GM12891 (cell line): ENCODE data around the gene HUWE1.

Experiments used
- DNase-seq: peaks from one replicate; pipeline ENCODE4 v3.0.0; 2011; ENCODE audit warnings: low spot score; ENCODE audit not compliant: insufficient read length
- FAIRE-seq: peaks from 2 replicates; lab custom pipeline; 2011; peaks lifted over from hg19 to GRCh38; lab: Jason Lieb, UNC
- PAX5 ChIP-seq: IDR thresholded peaks from 2 replicates; pipeline ENCODE4 v1.6.1; 2011; ENCODE audit warnings: low read length, moderate library complexity, mild to moderate bottlenecking; ENCODE audit not compliant: insufficient read depth, severe bottlenecking
- POLR2A ChIP-seq: IDR thresholded peaks from 2 replicates; pipeline ENCODE4 v1.6.1; 2011; ENCODE audit warnings: low read depth, low read length, control low read depth
- POLR2AphosphoS5 ChIP-seq: IDR thresholded peaks from 2 replicates; pipeline ENCODE4 v1.6.1; 2011; ENCODE audit warnings: low read depth, low read length, control low read depth
- POU2F2 ChIP-seq: IDR thresholded peaks from 2 replicates; pipeline ENCODE4 v1.6.1; 2011; ENCODE audit warnings: low read depth, mild to moderate bottlenecking, control low read depth, low read length, moderate library complexity
- SPI1 ChIP-seq: IDR thresholded peaks from 2 replicates; pipeline ENCODE4 v1.6.1; 2011; ENCODE audit warnings: low read depth, low read length, control low read depth
- TAF1 ChIP-seq: IDR thresholded peaks from 2 replicates; pipeline ENCODE4 v1.6.1; 2011; ENCODE audit warnings: low read depth, low read length, control low read depth

HUWE1 gene

GRCh38 chrX:53584891-53585290, 101.6 kb downstream of the HUWE1 start:
- DNase-seq (no peak), FAIRE-seq (no peak)
- TF ChIP-seq POLR2AphosphoS5 (no peak), POU2F2 (no peak), PAX5 (no peak), SPI1 (no peak), TAF1 (no peak), POLR2A (no peak)

GRCh38 chrX:53583571-53583970, 102.9 kb downstream of the HUWE1 start:
- no peak for FAIRE-seq
- TF ChIP-seq PAX5: no peak
- no peak for DNase-seq

- TF ChIP-seq POU2F2 (no peak), SPI1 (no peak), PAX5 (no peak), TAF1 (no peak), POLR2A (no peak), POLR2AphosphoS5 (no peak)
- DNase-seq: no peak
- no peak for FAIRE-seq
Observed at GRCh38 chrX:53580742-53581504, 105.6 kb downstream of the HUWE1 start.

GRCh38 chrX:53571494-53571893, 115.0 kb downstream of the HUWE1 start:
- TF ChIP-seq SPI1: no peak
- TF ChIP-seq TAF1: no peak
- no peak for TF ChIP-seq POU2F2
- no peak for TF ChIP-seq POLR2A
- no peak for TF ChIP-seq POLR2AphosphoS5
- TF ChIP-seq PAX5: no peak
- FAIRE-seq: no peak
- no peak for DNase-seq

GRCh38 chrX:53563324-53563723, 123.2 kb downstream of the HUWE1 start:
- DNase-seq: no peak
- TF ChIP-seq TAF1 (no peak), POLR2AphosphoS5 (no peak), POLR2A (no peak), PAX5 (no peak), SPI1 (no peak), POU2F2 (no peak)
- FAIRE-seq: no peak

- no peak for FAIRE-seq
- DNase-seq: no peak
- no peak for TF ChIP-seq POU2F2
- no peak for TF ChIP-seq POLR2AphosphoS5
- TF ChIP-seq SPI1: no peak
- TF ChIP-seq PAX5: no peak
- no peak for TF ChIP-seq TAF1
- no peak for TF ChIP-seq POLR2A
Observed at GRCh38 chrX:53561912-53562311, 124.6 kb downstream of the HUWE1 start.

GRCh38 chrX:53558646-53559045, 127.9 kb downstream of the HUWE1 start:
- no peak for FAIRE-seq
- DNase-seq: no peak
- TF ChIP-seq PAX5 (no peak), POU2F2 (no peak), TAF1 (no peak), SPI1 (no peak), POLR2AphosphoS5 (no peak), POLR2A (no peak)

- TF ChIP-seq PAX5 (no peak), POU2F2 (no peak), SPI1 (no peak), TAF1 (no peak), POLR2AphosphoS5 (no peak), POLR2A (no peak)
- DNase-seq: no peak
- FAIRE-seq: no peak
Observed at GRCh38 chrX:53556868-53557267, 129.7 kb downstream of the HUWE1 start.

GRCh38 chrX:53550756-53551463, 135.6 kb downstream of the HUWE1 start:
- TF ChIP-seq POU2F2: no peak
- no peak for TF ChIP-seq PAX5
- no peak for TF ChIP-seq SPI1
- no peak for TF ChIP-seq POLR2AphosphoS5
- no peak for TF ChIP-seq POLR2A
- no peak for TF ChIP-seq TAF1
- FAIRE-seq (no peak), DNase-seq (no peak)
